ENCODE measurements around the gene GCSAM. TPM values are rescaled to one million over a fixed set of nuclear protein-coding genes. Genes with fewer than 3 reads are reported as not detected.

GCSAM gene
- total RNA-seq, 1 experiment from 2014 or later: not detected

GRCh38 chr3:112109322-112109721, 23.7 kb downstream of the GCSAM start:
- no peaks in the 10 kb centered on the region for H3K9me2 ChIP-seq (ENCODE audit: insufficient read depth)
- H3K27ac ChIP-seq: no peak overlapping the region
- H3K4me2 ChIP-seq: no peak overlapping the region
- BruUV-seq (replicated peaks): no TSS peak
- DNase-seq: no peak
- H2AFZ ChIP-seq: no peak overlapping the region
- ChIA-PET POLR2A (ENCODE audit: unreplicated experiment) (interaction anchor here (0.6 kb wide), 1 partner anchor 1722 kb away, joined by 12 read pairs; no protein-coding TSS in a partner anchor), CTCF (no interaction called here)
- TF ChIP-seq, protein P1, sequence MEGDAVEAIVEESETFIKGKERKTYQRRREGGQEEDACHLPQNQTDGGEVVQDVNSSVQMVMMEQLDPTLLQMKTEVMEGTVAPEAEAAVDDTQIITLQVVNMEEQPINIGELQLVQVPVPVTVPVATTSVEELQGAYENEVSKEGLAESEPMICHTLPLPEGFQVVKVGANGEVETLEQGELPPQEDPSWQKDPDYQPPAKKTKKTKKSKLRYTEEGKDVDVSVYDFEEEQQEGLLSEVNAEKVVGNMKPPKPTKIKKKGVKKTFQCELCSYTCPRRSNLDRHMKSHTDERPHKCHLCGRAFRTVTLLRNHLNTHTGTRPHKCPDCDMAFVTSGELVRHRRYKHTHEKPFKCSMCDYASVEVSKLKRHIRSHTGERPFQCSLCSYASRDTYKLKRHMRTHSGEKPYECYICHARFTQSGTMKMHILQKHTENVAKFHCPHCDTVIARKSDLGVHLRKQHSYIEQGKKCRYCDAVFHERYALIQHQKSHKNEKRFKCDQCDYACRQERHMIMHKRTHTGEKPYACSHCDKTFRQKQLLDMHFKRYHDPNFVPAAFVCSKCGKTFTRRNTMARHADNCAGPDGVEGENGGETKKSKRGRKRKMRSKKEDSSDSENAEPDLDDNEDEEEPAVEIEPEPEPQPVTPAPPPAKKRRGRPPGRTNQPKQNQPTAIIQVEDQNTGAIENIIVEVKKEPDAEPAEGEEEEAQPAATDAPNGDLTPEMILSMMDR (conservative IDR thresholded peaks at IDR 0.05): no peak
- no peak for TF ChIP-seq EZH2 (IDR thresholded peaks at IDR 0.05; ENCODE audit: low read depth)
- H3F3A ChIP-seq (ENCODE audit: insufficient read depth, low read depth): no peaks in the 10 kb centered on the region
- H3K36me3 ChIP-seq (ENCODE audit: low read depth): peaks cover 3% of the 10 kb centered on the region; the same call in 1 of the 2 replicates
- no peak overlapping the region for H3K4me3 ChIP-seq
- H4K20me1 ChIP-seq (ENCODE audit: insufficient read depth): no peaks in the 10 kb centered on the region
- no peaks in the 10 kb centered on the region for H3K79me2 ChIP-seq (ENCODE audit: low read depth)
- intact Hi-C loops (cut with micrococcal nuclease; ENCODE audit: unreplicated experiment): no loop called here
- H3K27me3 ChIP-seq (ENCODE audit: insufficient read depth, low read depth): no peaks in the 10 kb centered on the region
- H3K9me3 ChIP-seq (ENCODE audit: insufficient read depth, low read depth): no peaks in the 10 kb centered on the region
- peaks cover 6% of the 10 kb centered on the region; the same call in 1 of the 2 replicates for H3K4me1 ChIP-seq (replicated peaks; ENCODE audit: insufficient read depth)

DNA sequence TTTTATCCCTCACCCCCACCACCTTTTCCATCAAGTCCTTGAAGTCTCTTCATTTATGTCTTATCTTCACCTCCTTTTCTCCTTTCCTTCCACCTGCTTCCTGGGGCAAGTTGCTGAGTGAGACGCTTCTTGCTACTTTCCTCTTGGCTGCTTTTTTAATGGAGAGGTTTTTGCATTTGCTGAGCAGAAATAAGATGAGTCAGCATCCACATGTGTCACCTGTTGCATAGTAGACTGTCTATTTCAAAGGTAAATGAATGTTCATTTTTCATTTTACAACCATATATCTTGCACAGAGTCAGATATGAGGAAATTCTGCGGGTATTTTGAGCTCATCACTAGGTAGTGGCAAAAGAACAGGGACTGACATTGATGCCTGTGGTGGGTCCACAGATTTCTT, 28.3 kb downstream of the GCSAM start:
- Histone ChIP-seq H3K9me2 (ENCODE audit: insufficient read depth) (no peaks in the 10 kb centered on the region), H3K9me3 (ENCODE audit: insufficient read depth, low read depth) (no peaks in the 10 kb centered on the region; the same call in 1 of the 2 replicates), H3K36me3 (ENCODE audit: low read depth) (no peaks in the 10 kb centered on the region), H3F3A (ENCODE audit: insufficient read depth, low read depth) (no peaks in the 10 kb centered on the region), H3K4me1 (replicated peaks; ENCODE audit: insufficient read depth) (peaks cover 6% of the 10 kb centered on the region; the same call in 1 of the 2 replicates), H3K27ac (no peak overlapping the region), H3K4me2 (no peak overlapping the region), H2AFZ (no peak overlapping the region), H4K20me1 (ENCODE audit: insufficient read depth) (no peaks in the 10 kb centered on the region), H3K27me3 (ENCODE audit: insufficient read depth, low read depth) (no peaks in the 10 kb centered on the region), H3K79me2 (ENCODE audit: low read depth) (no peaks in the 10 kb centered on the region), H3K4me3 (no peak overlapping the region)
- ChIA-PET CTCF (no interaction called here), POLR2A (ENCODE audit: unreplicated experiment) (no interaction called here)
- TF ChIP-seq, protein P1 (conservative IDR thresholded peaks at IDR 0.05): no peak
- no peak for TF ChIP-seq EZH2 (IDR thresholded peaks at IDR 0.05; ENCODE audit: low read depth)
- no peak for DNase-seq
- BruUV-seq (replicated peaks): no TSS peak
- intact Hi-C loops (cut with micrococcal nuclease; ENCODE audit: unreplicated experiment): no loop called here

DNA sequence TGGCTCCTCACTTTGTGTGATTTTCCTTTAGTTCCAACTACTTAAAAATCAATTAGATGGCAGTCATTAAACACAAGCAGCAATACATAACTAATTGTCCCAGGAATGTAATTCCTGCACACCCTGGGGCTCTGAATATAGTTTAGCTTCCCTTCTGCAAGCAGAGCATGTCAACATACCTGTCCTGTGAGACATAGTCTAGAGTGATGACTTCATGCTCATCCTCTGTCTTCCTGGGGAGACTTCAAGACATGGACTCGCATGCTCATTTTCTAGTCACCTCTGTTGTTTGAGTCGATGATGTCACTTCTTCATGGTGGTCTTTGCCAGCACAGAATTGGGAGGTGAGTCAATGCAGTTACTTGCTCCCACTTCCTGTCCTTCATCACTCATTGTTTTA, 31.1 kb downstream of the GCSAM start:
- DNase-seq: peak in 1 of 2 experiments; percentile 44
- intact Hi-C loops (cut with micrococcal nuclease; ENCODE audit: unreplicated experiment): no loop called here
- Histone ChIP-seq H3K27ac (no peak overlapping the region), H3K27me3 (ENCODE audit: insufficient read depth, low read depth) (no peaks in the 10 kb centered on the region), H3F3A (ENCODE audit: insufficient read depth, low read depth) (no peaks in the 10 kb centered on the region; the same call in 1 of the 2 replicates), H3K4me3 (no peak overlapping the region), H3K9me2 (ENCODE audit: insufficient read depth) (no peaks in the 10 kb centered on the region), H3K4me2 (no peak overlapping the region), H3K4me1 (replicated peaks; ENCODE audit: insufficient read depth) (peaks cover 11% of the 10 kb centered on the region), H4K20me1 (ENCODE audit: insufficient read depth) (no peaks in the 10 kb centered on the region), H2AFZ (no peak overlapping the region), H3K79me2 (ENCODE audit: low read depth) (no peaks in the 10 kb centered on the region; the same call in 1 of the 2 replicates), H3K9me3 (ENCODE audit: insufficient read depth, low read depth) (no peaks in the 10 kb centered on the region; the same call in 1 of the 2 replicates), H3K36me3 (ENCODE audit: low read depth) (no peaks in the 10 kb centered on the region)
- TF ChIP-seq, protein P1 (conservative IDR thresholded peaks at IDR 0.05): no peak
- TF ChIP-seq EZH2 (IDR thresholded peaks at IDR 0.05; ENCODE audit: low read depth): no peak
- BruUV-seq (replicated peaks): no TSS peak
- ChIA-PET POLR2A (ENCODE audit: unreplicated experiment) (no interaction called here), CTCF (no interaction called here)
